HG03108 (cell line): Measurements from ENCODE around the gene NAE1.

Source experiments
- ATAC-seq: cut with Tn5 transposase; IDR thresholded peaks from one replicate; pipeline ENCODE4 v1.9.1; 2021; ENCODE audit warnings: moderate library complexity; ENCODE audit not compliant: unreplicated experiment

The NAE1 gene

DNA sequence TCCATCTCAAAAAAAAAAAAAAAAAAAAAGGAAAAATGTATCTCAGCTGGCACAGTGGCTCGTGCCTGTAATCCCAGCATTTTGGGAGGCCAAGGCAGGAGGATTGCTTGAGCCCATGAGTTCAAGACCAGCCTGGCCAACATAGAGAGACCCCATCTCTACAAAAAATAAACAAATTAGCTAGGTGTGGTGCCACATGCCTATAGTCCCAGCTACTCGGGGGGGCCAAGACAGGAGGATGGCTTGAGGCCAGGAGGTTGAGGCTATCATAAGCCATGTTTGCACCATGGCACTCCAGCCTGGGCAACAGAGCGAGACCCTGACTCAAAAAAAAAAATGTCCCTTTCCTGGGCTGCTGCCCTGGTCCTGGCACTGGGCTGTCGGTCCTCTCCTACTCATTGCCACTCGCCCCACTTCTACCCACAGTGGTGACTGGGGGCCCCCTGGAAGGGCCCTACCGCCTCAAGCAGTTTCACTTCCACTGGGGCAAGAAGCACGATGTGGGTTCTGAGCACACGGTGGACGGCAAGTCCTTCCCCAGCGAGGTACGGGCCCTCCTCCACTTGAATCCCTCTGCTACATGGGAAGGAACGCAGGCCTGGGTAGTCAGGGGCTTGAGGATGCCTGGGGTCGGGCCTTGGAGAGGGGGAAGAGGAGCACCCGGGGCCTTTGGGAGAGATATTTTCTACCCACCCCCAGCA is 19.5 kb upstream of the NAE1 start:
- no peak for ATAC-seq

DNA sequence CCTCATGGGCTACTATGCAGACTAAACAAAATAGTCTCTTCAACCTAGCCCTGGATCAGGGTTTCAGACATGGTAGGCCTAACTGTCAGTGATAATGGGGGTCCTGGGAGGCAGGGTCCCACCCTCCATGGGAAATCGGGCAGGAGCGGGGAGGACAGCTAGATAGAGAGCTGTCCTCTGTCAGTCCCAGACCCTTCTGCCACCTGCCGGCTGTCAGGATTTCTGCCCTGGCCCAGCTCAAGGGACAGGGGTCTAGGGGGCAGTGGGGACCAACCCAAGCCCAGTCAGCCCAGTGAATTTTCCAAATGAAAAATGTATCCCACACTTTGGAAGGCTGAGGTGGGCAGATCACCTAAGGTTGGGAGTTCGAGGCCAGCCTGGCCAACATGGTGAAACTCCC is 18.8 kb upstream of the NAE1 start:
- no peak for ATAC-seq

DNA sequence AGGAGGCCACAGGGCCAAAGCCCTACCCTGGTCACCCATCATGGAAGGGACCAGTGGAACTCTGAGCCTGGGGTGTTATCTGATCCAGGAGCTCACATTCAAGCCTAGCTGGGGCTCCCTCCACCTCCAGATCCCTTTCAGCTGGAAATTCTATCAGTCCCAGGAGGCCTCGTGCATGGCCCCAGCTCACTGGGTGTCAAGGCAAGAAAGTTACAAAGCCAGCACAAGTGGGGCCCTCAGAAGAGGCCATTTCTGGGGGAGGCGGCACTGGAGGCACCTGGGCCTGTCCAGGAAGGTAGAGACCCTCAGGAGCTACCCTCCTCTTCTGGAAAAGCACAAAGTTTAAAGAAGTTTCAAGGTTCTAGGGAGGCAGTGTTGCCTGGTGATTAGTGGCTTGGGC is 18.2 kb upstream of the NAE1 start:
- no peak for ATAC-seq

GRCh38 chr16:66848172-66848571 is 17.4 kb upstream of the NAE1 start:
- ATAC-seq: no peak

DNA sequence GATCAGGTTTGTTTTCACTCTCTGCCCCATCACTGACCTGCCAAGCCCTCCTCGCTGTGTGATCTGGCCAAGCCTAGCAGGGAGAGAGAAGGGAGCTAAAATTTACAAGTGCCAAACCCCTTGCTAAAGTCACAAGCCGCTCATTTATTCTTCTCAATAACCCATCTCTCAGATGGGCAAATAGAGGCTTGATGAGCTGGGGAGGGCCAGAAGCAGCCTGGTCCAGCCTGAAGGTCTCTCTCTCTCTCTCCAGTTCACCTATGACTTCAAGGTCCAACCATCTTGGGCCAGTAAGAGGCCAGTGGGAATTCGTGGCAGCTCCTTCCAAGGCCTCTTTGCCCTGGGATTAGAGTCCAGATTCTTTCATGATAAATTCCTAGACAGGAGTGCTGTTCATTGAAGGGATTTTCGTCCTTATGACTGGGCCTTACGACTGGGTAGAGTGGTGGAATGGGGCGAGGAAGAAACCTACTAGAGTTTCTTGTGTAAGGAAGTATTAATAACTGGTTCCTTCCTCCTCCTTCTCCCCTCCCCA is 16.8 kb upstream of the NAE1 start:
- ATAC-seq: no peak

GRCh38 chr16:66846831-66847230 is 16.1 kb upstream of the NAE1 start:
- no peak for ATAC-seq

- ATAC-seq: no peak
These were observed 15.5 kb upstream of the NAE1 start for GRCh38 chr16:66846266-66846665.

- no peak for ATAC-seq
These were observed 15.0 kb upstream of the NAE1 start for GRCh38 chr16:66845791-66846221.

- ATAC-seq: no peak
These were observed 14.3 kb upstream of the NAE1 start for GRCh38 chr16:66845080-66845410.

- ATAC-seq: no peak
These were observed 13.7 kb upstream of the NAE1 start, which contains the start of gene CA7 for GRCh38 chr16:66844342-66845079. CA7 (plus strand) TSS chr16:66844414; CDS start chr16:66844488, 74 bp downstream.

DNA sequence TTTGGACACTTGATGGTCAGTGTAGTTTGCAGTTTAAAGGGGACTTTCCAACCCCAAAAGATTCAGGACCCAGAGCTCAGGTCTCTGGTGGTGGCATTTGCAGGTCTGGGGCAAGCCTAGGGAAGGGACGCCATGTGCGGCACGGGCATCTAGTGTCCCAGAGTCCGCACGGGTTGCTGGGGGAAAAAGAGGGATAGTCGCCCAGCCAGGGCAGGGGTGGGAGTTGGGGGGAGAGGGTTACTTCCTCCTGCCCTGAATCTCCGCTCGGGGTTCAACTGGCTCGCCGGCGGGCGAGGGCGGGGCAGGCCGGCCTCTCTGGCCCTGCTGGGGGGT is 13.2 kb upstream of the NAE1 start:
- no peak for ATAC-seq

DNA sequence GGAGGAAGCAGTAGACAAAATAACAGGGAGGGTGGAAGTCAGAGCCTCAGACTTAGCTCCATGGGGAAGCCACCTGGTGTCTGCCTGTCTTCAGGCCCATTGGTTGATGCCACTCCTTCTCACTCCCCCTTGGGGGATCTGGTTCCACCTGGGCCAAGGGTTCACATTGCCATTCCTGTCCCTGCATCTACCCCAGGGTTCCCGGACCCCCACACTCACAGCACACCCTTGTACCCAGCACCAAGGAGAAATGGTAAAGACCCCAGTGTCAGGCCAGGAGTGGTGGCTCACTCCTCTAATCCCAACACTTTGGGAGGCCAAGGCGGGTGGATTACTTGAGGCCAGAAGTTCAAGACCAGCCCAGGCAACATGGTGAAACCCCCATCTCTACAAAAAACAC is 12.4 kb upstream of the NAE1 start:
- no peak for ATAC-seq

GRCh38 chr16:66842765-66843164 is 12.0 kb upstream of the NAE1 start:
- no peak for ATAC-seq

- ATAC-seq: no peak
These were observed 10.6 kb upstream of the NAE1 start for GRCh38 chr16:66841366-66841765.

- ATAC-seq: no peak
These were observed 10.1 kb upstream of the NAE1 start for GRCh38 chr16:66840883-66841282.

GRCh38 chr16:66834746-66835145 is 4.0 kb upstream of the NAE1 start:
- ATAC-seq: no peak

DNA sequence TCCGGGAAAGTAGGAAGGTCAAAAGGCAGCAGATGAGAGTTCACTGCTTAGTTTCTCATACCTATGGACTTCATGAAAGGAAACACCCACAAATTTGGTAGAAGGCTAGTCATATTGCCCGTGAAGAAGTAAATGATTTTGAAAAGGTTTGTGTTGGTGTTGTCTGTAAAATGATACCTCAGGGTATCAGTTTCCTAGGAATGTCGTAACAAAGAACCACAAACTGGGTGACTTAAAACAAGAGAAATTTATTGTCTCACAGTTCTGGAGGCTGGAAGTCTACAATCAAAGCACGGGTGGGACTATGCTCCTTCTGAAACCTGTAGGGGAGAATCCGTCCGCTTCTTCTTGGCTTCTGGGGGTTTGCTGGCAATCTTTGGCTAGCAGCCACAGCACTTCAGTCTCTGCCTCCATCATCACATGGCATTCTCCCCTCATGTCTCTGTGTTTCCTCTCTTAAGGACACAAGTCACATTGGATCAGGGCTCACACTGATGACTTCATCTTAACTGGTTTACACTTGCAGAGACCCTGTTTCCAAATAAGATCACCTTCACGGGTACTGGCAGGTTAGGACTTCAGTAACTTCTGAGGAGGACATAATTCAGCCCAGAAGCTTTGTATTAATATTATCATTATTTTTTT is 2.0 kb upstream of the NAE1 start:
- no peak for ATAC-seq

- no peak for ATAC-seq
These were observed 1.4 kb upstream of the NAE1 start for GRCh38 chr16:66832190-66832589.

GRCh38 chr16:66824006-66824405 is 6.8 kb downstream of the NAE1 start:
- no peak for ATAC-seq

DNA sequence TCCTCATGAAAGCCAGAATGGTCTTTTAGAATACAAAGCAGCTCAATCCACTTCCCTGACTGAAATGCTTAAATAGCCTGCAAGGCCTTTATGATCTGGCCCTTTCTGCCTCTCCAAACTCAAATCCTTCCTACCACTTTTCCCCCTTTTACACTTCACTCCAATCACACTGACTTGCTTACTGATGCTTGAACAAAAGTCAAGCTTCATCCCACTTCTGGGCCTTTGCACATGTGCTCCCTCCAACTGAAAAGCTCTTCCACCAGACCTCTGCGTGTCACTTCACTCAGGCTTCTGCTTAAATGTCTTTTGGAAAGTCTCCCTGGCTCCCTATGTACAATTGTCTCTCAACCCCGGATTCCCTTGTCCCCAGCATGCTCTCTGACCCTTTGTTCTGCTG is 16.0 kb downstream of the NAE1 start:
- no peak for ATAC-seq

DNA sequence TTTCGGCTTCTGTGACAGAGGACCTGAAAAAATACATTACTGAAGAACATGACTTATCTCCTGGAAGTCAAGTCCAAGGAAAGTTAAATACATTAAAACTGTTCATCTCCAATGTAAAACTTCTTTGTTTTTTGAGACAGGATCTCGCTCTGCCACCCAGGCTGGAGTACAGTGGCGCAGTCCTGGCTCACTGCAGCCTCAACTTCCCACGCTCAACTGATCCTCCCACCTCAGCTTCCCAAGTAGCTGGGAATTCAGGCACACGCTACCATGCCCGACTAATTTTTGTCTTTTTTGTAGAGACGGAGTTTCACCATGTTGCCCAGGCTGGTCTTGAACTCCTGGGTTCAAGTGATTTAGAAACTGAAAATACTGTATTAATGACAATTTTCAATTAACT is 19.7 kb downstream of the NAE1 start:
- ATAC-seq: no peak

- no peak for ATAC-seq
These were observed 20.4 kb downstream of the NAE1 start for GRCh38 chr16:66810391-66810790.
